SH-SY5Y (cell line): ENCODE results near the gene TRIO.

Source experiments
- GATA2 ChIP-seq: IDR thresholded peaks from 2 replicates; pipeline ENCODE4 v1.6.1; 2011; ENCODE audit warnings: mild to moderate bottlenecking, low read depth, low read length
- GATA3 ChIP-seq: IDR thresholded peaks from 2 replicates; pipeline ENCODE4 v1.6.1; 2011; ENCODE audit warnings: low read depth, mild to moderate bottlenecking, low read length, moderate library complexity

GRCh38 chr5:14246350-14247053, 103.4 kb downstream of the TRIO start:
- no peak for TF ChIP-seq GATA2
- TF ChIP-seq GATA3: no peak
